Tibial nerve (tissue), 4 donors: ENCODE measurements around the gene FCAMR.

Experiments used
- CTCF ChIP-seq, 5 experiments: fragments of 200-600 bp in 3 of 5; fragments of 450-650 bp in 2 of 5; sonication (generic) in 3 of 5; IDR thresholded peaks; one replicate each; pipeline ENCODE4 v1.5.1; 2016 to 2019; ENCODE audit warnings: antibody characterized with exemption in 5 of 5, mild to moderate bottlenecking in 3 of 5, moderate library complexity in 2 of 5
- EP300 ChIP-seq, 2 donors: sonication (generic); formaldehyde crosslinking; IDR thresholded peaks; one replicate each; pipeline ENCODE4 v1.6.1; 2017; ENCODE audit warnings: antibody characterized with exemption in 2 of 2, mild to moderate bottlenecking in 1 of 2
- POLR2A ChIP-seq, 2 donors: fragments of 450-650 bp; IDR thresholded peaks; one replicate each; pipeline ENCODE4 v1.6.1; 2017; ENCODE audit warnings: antibody characterized with exemption in 2 of 2, mild to moderate bottlenecking in 2 of 2, moderate library complexity in 2 of 2

GRCh38 chr1:206918076-206918475 lies 52.2 kb downstream of the FCAMR start:
- no peak for TF ChIP-seq CTCF (IDR thresholded peaks at IDR 0.05)
- no peak for TF ChIP-seq POLR2A (IDR thresholded peaks at IDR 0.05)
- TF ChIP-seq EP300 (IDR thresholded peaks at IDR 0.05), result no peak
